ENCODE data around the gene SCN9A.
"Not testable (repeated sequence)": the region's sequence is repeated elsewhere in the genome, so short reads cannot be mapped to it uniquely, and the experiment has no call there.

SCN9A gene

GRCh38 chr2:166373951-166374350, 1.8 kb downstream of the SCN9A start:
- no peak for DNase-seq

DNA sequence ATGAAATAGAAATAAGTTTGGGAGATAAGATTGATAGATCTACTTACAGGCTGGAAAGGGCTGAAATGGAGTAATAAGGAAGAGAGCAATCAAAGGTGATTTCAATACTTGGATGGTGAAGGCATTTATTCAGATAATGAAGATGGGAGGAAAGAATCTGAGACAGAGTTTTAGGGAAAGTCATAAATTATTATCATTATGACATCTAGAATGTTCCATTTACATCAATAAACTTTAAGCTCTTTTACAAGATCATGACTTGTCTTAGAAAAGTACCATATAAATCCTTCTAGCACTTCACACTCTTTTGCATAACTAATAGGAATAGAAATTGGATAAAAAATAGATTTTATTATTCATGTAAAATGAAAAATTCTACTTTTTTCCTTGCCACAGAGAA, 2.2 kb downstream of the SCN9A start:
- DNase-seq: no peak

GRCh38 chr2:166373105-166373504, 2.6 kb downstream of the SCN9A start:
- no peak for DNase-seq

DNA sequence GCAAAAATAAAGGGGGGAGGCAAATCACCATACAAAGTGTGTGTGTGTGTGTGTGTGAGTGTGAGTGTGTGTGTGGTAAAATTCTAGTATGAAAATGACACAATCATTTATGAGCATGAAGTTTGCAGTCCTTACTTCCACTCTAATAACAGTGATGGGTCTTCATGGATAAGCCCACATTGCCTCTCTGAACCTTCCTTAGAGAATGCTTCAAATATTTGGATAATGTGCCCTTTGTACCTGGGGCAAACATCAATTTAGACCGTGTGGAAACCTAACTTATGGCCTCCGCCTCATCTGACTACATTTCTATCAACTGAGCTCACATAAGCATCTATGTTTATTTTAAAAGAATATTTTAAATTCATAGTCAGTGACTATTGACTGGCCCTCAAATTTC, 3.7 kb downstream of the SCN9A start:
- no peak for DNase-seq

DNA sequence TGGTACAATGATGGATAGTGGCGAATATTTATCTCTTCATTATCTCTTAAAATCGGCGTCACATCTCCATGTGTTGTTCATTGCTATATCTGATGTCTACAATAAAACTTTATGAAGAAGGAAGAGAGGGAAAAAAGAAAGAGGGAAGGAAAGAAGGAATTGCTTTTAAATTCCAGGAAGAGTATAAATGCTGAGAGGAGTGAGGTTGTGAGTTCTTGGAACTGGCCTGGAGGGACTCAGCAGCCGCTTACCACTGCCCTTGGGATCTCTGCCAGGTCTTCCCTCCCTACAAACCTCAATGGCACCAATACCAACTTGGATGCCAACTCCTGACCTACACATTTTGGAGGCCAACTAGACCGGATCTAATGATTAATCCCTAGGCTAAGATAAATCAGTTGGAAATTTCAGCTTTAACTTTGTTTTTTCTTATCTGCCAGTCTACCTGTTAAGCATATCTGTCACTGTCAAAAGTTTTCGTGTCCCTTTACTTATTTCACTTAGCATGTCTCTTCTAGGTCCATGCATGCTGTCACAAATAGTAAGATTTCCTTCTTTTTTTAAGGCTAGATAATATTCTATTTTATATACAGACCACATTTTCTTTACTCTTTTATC, 9.8 kb downstream of the SCN9A start:
- DNase-seq: no peak

GRCh38 chr2:166365239-166365638, 10.5 kb downstream of the SCN9A start:
- no peak for DNase-seq

- DNase-seq: no peak
These were observed 11.1 kb downstream of the SCN9A start for GRCh38 chr2:166364476-166365161.

GRCh38 chr2:166361351-166362153, 14.2 kb downstream of the SCN9A start:
- no peak for DNase-seq

GRCh38 chr2:166360906-166361305, 14.8 kb downstream of the SCN9A start:
- no peak for DNase-seq

- DNase-seq: peak; percentile 35
These were observed 15.3 kb downstream of the SCN9A start for GRCh38 chr2:166360426-166360825.

DNA sequence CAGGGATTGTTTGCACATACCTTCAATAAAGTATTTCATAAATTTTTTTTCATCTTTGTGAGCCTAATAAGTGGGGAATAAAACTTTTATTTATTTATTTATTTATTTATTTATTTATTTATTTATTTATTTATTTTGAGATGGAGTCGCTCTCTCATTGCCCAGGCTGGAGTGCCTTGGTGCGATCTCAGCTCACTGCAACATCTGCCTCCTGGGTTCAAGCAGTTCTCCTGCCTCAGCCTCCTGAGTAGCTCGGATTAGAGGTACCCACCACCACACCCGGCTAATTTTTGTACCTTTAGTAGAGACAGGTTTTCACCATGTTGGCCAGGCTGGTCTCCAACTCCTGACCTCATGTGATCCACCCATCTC, 17.8 kb downstream of the SCN9A start:
- DNase-seq: not testable (repeated sequence)

DNA sequence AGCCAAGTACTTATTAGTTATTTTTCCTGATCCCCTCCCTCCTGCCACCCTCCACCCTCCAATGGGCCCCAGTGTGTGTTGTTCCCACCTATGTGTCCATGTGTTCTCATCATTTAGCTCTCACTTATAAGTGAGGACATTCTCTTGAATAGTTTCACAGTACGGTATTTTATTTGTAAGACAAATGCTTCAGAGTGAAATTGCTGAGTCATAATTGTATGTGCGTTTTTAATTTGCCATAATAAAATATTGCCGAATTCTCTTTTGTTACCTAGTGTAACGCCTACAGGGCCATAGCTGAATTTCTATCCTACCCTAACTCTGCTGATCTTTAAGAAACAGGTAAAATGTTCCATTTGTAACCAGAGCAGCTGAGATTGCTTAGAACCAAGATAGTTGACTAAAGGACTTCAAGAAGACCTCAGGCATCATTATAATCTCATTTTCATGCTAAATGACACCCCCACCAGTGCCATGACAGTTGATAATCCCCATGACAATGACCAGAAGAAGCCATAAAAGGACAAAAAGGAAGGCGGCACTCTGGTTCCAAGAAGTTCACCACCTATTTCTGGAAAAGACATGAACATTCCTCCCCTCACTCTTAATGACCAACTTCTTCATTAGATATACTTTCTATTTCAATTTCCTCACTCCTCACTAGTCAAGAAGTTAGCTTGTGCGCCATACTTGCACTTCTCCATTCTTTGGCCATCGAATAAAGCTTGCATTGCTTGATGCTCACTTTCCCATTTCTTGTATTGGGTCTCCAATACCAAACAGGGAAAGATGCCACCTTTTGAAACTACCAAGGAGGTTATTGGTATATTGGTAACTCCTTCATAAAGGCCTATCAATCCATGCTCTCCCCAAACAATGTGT, 18.4 kb downstream of the SCN9A start:
- no peak for DNase-seq

GRCh38 chr2:166351319-166351718, 24.4 kb downstream of the SCN9A start:
- no peak for DNase-seq

GRCh38 chr2:166350525-166350924, 25.2 kb downstream of the SCN9A start:
- DNase-seq: no peak

DNA sequence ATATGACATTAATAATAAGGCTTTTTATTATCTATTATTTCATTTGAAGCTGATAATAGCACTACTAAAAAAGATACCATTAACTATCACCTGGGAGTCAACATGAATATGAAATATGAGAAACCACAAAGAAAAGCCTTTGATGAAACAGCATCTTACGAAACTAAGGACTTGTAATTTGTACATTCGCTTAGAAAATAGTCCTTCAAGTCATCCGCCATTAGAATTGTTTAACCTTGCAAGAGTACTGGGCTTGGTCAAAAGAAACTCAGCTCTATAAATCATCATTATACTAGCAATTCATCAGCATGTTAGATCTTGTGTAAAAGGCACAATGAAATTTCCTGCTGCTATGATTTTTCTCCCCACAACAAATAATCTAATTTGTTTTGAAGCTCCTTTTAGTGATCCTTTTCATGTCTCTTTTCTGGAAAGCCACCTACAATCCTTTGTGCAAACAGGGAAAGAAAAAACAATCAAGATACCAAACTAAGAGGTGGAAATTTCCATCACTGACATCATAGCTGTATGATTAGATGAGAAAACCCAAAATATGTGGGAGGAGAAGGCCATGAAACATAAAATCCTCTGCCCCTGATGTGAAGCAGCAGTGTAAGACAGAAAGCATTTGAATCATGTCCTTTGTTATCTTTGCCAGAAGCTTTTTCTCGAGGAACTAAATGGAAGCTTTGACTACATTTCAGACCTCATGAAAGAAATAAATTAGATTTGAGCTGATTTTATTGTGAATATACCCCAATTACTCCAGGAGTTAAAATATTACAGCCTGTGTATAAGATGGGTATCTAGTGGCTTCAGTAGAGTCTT, 31.2 kb downstream of the SCN9A start:
- no peak for DNase-seq

DNA sequence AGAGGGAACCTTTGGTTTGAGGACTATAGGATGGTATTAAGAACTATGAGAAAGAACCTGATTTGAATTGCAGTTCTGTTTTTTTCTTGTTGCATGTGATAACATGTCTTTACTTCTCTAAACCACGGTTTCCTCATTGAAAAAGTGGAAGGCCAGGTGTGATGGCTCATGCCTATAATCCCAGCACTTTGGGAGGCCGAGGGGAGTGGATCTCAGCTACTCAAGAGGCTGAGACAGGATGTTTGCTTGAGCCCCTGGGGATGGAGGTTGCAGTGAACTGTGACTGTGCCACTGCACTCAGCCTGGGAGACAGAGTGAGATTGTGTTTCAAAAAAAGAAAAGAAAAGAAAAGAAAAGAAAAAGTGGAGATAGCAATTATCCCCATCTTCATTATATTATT, 32.3 kb downstream of the SCN9A start:
- DNase-seq: no peak

GRCh38 chr2:166341426-166341825, 34.3 kb downstream of the SCN9A start:
- DNase-seq: no peak

- no peak for DNase-seq
These were observed 36.9 kb downstream of the SCN9A start for GRCh38 chr2:166338831-166339339.

- DNase-seq: no peak
These were observed 37.8 kb downstream of the SCN9A start for GRCh38 chr2:166337932-166338331.

DNA sequence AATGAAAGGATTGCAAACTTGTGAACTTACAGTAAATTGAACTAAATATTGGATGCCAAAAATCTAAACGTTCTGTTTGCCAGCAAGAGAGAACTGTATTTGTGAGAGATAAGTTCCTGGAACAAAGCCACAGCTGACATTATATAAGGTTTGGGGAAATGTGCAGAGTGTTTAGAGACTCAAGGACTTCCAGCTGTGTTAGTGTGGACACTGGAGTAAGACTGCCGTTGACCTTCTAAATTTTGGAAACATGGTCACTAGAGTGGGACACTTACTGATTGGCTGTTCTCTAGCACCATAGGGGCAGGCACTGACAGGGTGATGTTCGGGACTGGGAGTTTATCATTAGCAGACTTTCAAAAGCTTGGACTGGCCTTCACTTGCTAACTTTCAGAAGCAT, 40.5 kb downstream of the SCN9A start:
- no peak for DNase-seq

DNA sequence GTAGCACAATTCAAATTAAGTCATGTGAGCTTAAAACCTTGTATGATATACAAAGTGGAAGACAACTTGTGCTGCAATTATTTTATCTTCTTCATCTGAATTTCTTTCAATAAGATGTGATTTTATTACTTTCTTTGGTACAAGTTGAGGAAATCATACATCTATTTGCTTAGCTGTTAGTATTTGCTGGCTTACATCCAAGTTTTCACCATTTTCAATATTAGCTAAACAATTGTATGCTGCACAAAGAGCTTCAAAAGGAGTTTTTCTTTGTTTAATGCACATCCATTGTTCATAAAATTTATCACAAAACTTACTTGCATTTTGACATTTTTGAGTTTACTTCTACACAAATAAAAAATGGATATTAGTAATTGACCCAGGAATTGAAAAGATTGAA, 40.9 kb downstream of the SCN9A start:
- no peak for DNase-seq

- no peak for DNase-seq
These were observed 41.9 kb downstream of the SCN9A start for GRCh38 chr2:166333801-166334200.
